ENCODE measurements around the gene LARGE1.

GRCh38 chr22:33331017-33331416, 589.3 kb downstream of the LARGE1 start:
- TF ChIP-seq, protein P1, sequence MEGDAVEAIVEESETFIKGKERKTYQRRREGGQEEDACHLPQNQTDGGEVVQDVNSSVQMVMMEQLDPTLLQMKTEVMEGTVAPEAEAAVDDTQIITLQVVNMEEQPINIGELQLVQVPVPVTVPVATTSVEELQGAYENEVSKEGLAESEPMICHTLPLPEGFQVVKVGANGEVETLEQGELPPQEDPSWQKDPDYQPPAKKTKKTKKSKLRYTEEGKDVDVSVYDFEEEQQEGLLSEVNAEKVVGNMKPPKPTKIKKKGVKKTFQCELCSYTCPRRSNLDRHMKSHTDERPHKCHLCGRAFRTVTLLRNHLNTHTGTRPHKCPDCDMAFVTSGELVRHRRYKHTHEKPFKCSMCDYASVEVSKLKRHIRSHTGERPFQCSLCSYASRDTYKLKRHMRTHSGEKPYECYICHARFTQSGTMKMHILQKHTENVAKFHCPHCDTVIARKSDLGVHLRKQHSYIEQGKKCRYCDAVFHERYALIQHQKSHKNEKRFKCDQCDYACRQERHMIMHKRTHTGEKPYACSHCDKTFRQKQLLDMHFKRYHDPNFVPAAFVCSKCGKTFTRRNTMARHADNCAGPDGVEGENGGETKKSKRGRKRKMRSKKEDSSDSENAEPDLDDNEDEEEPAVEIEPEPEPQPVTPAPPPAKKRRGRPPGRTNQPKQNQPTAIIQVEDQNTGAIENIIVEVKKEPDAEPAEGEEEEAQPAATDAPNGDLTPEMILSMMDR (IDR thresholded peaks at IDR 0.05), result no peak
- TF ChIP-seq POLR2A (IDR thresholded peaks at IDR 0.05) (no peak), POLR2AphosphoS5 (IDR thresholded peaks at IDR 0.05) (no peak)
